ENCODE results near the gene B3GALNT2. TPM values are rescaled to one million over a fixed set of nuclear protein-coding genes. Genes with fewer than 3 reads are reported as not detected.
A peak's percentile ranks its signal among the peaks of the same experiment; 100 is the strongest.
"Not testable (repeated sequence)": the region's sequence is repeated elsewhere in the genome, so short reads cannot be mapped to it uniquely, and the experiment has no call there.

B3GALNT2 gene
- 20.3 TPM for total RNA-seq

- DNase-seq: no peak
These were observed at the start of gene B3GALNT2 for GRCh38 chr1:235504122-235504493. B3GALNT2 (minus strand) TSS chr1:235504452; CDS start chr1:235504252, 200 bp downstream.

GRCh38 chr1:235553112-235553551, 48.9 kb upstream of the B3GALNT2 start:
- DNase-seq: no peak

- no peak for DNase-seq
These were observed 48.0 kb upstream of the B3GALNT2 start for GRCh38 chr1:235552146-235552716.

- DNase-seq: no peak
These were observed 45.3 kb upstream of the B3GALNT2 start for GRCh38 chr1:235549351-235550139.

- DNase-seq: not testable (repeated sequence)
These were observed 42.3 kb upstream of the B3GALNT2 start for GRCh38 chr1:235546369-235547155.

GRCh38 chr1:235545292-235545930, 41.2 kb upstream of the B3GALNT2 start:
- no peak for DNase-seq

- not testable (repeated sequence) for DNase-seq
These were observed 38.6 kb upstream of the B3GALNT2 start for GRCh38 chr1:235542845-235543244.

GRCh38 chr1:235533476-235534168, 29.4 kb upstream of the B3GALNT2 start:
- DNase-seq: no peak

GRCh38 chr1:235532360-235532759, 28.1 kb upstream of the B3GALNT2 start:
- no peak for DNase-seq

GRCh38 chr1:235527196-235527814, 23.1 kb upstream of the B3GALNT2 start:
- no peak for DNase-seq

GRCh38 chr1:235525314-235525713, 21.1 kb upstream of the B3GALNT2 start:
- no peak for DNase-seq

- DNase-seq: no peak
These were observed 12.7 kb upstream of the B3GALNT2 start for GRCh38 chr1:235516862-235517446.

- no peak for DNase-seq
These were observed 11.7 kb upstream of the B3GALNT2 start for GRCh38 chr1:235515844-235516512.

- DNase-seq: no peak
These were observed 9.5 kb upstream of the B3GALNT2 start for GRCh38 chr1:235513495-235514366.

GRCh38 chr1:235511470-235512240, 7.4 kb upstream of the B3GALNT2 start:
- no peak for DNase-seq

GRCh38 chr1:235510823-235511222, 6.6 kb upstream of the B3GALNT2 start:
- no peak for DNase-seq

- DNase-seq: no peak
These were observed 3.4 kb upstream of the B3GALNT2 start for GRCh38 chr1:235507623-235508022.

- DNase-seq: peak; percentile 98
These were observed 406 bp upstream of the B3GALNT2 start for GRCh38 chr1:235504494-235505222.
